Stimulated activated CD4-positive, alpha-beta T cell treated with anti-CD3 and anti-CD28 coated beads, Interleukin-4, amount 100 ng/mL, for 48 hours (primary cell): ENCODE measurements around the gene G0S2.

ENCODE experiments used
- DNase-seq, 2 donors: peaks; one replicate each; pipeline ENCODE4 v3.0.0-alpha.2; 2020; ENCODE audit warnings: low read depth in 2 of 2

G0S2 gene

DNA sequence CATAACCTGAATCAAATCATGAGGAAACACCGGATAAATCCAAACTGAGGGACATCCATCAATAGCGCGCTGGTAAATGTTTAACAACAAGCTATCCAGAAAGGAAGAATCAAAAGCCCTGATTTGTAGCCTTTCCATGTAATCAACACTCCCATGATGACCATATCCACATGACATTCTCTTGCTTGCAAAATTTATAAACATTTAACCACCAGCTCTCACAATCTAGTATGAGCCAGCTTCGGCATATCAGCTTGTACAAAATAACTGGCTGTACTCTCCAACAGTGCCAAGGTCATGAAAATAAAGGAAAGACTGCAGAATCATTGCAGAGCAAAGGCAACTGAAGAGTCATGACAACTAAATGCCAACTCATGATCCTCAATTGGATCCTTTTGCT lies 45.1 kb downstream of the G0S2 start:
- no peak for DNase-seq

DNA sequence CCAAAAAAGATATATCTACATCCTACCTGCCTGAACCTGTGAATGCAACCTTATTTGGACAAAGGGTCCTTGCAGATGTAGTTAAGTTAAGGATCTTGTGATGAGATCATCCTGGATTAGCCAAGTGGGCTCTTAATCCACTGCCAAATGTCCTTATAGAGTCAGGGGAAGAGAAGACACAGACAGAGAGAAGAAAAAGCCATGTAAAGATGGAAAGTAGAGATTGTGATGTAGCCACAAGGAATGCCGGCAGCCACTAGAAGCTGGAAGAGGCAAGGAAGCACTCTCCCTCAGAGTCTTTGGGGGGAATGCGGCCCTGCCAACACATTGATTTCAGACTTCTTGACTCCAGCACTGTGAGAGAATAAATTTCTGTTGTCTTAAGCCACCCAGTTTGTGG lies 45.6 kb downstream of the G0S2 start:
- no peak for DNase-seq

- no peak for DNase-seq
These were observed 46.1 kb downstream of the G0S2 start for GRCh38 chr1:209721323-209721722.

GRCh38 chr1:209723265-209723664 lies 48.1 kb downstream of the G0S2 start:
- no peak for DNase-seq

GRCh38 chr1:209723756-209724693 lies 48.8 kb downstream of the G0S2 start:
- peak in 1 of 2 donors; percentile 57 for DNase-seq
